Germinal center (tissue), 1 donor: Measurements from ENCODE around the gene STK4.

Experiments used
- DNase-seq: peaks from one replicate; pipeline ENCODE4 v3.0.0; 2012; ENCODE audit warnings: mixed read lengths, low spot score

Gene STK4

DNA sequence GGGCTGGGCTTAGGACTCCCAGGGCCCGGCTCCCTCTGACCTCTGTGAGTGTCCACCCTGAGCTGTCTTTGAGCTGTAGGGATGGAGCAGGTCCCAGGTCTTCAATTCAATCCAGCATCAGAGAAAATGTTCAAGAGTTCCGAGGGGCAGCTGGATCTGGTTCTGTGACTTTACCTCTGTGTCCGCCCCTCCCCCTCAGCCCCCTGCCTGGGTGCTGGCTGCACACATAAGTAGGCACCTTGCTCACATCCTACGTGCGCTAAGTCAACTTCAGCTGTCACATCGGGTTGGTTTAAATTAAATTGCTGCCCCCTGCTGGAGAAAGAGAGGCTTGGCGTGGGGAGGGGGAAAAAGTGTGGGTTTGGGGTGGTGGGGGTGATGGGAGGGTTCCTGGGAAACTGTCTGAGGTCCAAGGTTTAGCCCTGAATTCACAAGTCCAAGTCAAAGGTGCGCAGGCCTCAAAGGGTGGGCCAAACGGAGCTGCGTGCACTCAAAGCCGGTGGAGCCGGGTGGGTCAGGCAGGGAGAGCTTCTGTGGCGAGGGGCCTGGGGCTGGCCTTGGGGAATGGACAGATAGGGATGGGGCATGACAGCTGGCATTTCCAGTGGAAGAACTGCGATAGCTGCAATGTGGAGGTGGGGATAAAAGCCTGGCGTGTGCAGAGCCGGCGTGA lies 145.6 kb downstream of the STK4 start:
- peak; percentile 41 for DNase-seq

DNA sequence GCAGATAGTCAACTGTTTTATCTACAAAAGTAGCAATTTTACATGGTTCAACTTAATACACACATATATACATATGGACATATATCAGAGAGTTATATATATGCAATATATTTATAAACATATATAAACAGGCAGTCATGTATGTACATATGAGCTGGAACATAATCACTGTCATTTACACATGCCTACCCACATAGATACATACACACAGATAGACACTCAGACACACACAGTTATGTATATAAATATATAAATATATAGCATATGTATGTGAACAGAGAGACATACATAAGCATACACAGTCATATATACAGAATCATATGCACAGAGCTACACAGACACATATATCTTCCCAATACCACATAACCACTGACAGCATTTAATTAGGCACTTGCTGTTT lies 146.4 kb downstream of the STK4 start:
- DNase-seq: no peak

DNA sequence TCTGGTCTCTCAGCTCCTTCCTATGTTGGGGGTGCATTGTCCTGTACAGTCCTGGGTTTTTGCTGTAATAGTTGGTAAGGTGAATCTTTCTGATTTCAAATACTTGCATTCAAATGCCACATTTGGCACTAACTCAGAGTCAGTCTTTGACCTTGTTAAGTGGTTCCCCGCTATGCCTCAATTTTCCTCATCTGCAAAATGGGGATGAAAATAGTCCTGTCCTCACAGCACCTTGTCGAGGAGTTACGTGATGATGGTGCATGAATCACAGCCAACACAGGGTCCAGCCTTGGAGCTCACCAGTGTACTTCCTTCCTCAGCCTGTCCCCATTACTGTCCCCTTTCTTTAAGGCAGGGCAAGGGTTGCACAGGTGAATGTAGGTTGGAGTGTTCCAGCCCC lies 147.6 kb downstream of the STK4 start:
- DNase-seq: no peak

DNA sequence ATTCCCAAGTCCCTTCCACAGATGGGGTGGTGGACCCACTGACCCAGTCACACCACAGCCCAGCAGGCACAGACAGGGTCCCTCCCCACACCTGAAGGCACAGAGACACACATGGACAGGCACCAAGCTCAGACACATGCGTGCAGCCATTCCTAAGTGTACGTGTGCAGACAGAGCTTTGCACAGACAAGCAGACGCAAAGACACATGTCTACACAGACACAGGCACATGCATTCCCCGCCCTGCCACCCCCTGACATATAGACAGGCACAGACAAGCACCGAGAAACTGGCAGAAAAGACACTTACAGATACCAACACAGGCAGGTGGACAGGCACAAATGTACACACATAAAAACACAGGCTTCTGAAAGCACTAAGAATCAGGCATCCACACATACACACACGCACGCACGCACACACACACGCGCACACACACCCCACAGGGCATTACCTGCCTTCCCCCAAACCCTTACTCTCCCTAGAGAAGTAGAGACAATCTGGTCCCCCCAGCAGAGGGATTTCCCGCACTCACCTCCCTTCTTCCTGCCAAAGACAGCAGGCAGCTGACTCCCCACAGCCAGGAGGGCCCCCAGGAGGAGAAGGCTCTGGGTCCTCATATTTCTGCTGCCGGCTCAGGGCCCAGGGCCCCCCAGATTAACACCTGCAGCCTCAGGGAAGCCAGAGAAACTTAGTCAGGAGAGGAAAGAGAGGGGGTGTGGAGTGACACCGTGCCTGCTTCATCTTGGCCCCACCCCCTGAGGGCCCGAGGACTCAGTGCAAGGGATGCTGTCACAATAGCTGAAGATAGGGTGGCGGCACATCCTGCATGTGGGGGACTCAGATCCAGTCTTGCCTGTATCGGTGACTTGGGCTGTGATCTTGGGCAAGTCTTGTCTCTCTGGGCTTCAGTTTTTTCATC lies 148.4 kb downstream of the STK4 start, which contains the start of gene WFDC5:
Gene WFDC5, minus strand, starts transcription at position 710 of the 921 bp plus-strand sequence. Its CDS starts 91 bp downstream, at position 619.
- DNase-seq: no peak

DNA sequence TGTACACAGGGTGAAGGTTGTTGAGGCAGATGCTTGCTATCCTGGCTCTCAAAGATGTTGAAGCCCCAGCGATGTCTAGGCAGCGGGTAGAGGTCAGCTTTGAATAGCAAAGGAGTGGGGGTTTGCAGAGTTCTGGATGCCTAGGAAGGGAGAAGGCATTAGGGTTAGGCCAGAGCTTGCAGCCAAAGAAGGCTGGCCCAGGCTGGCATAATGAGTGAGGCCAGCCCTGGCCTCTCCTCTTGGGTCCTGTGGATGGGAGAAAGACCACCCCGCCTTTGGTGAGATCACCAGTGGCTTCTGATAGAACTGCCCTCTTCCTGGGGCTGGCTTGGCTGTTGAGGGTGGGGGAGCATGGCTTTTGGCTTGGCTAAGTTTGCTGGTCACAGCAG lies 149.1 kb downstream of the STK4 start:
- DNase-seq: no peak

DNA sequence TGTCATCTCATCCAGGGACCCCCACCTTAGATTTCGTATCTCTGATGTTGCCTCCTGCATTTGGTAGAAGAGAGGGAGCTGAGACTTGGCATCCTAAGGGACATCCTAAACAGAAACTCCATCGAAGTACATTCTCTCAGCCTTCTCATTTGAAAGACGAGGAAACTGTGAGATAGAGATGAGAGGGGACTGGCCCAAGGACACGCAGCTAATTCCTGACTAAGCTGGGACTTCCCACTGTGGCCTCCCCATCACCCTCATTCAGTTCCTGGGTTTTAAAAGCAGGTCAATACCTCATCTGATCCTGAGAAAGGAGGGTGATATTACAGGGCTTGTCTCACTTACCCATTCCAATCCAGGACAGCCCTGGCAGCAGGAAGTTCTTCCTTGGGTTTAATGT lies 149.5 kb downstream of the STK4 start:
- DNase-seq: no peak

DNA sequence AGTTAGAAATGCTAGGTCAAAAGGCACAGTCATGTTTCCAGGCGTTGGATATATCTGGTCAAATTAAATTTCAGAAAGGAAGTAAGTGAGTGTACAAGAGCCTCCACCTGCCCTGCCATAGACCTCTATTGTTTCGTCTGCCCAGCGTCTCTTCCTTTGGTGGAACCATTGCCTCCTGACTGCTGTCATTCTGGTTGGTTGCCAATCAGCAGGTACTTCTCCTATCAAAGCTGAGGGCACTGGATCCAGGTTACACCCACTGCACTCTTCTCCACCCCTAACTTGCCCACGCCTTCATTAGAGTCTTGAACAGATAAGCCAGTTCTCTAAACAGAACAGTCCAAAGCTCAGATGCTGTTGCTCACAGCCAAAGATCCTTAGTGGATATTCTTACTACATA lies 151.3 kb downstream of the STK4 start:
- DNase-seq: no peak

DNA sequence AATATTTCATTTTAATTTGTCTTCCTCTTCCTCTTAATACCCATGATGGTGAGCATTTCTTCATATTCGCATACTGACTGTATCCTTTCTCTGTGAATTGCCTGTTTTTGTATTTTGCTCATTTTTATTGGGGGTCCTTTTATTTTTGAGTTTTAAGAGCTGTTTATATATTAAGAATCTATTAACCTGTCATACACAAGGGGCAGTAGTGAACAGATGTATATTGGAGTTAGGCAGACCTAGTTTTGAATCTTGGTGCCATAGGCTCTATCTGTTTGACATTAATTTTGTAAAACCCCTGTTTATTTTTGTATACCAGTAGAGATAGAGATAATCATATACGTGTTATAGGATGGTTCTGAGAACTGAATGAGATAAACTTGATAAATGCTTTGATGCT lies 151.7 kb downstream of the STK4 start:
- no peak for DNase-seq

DNA sequence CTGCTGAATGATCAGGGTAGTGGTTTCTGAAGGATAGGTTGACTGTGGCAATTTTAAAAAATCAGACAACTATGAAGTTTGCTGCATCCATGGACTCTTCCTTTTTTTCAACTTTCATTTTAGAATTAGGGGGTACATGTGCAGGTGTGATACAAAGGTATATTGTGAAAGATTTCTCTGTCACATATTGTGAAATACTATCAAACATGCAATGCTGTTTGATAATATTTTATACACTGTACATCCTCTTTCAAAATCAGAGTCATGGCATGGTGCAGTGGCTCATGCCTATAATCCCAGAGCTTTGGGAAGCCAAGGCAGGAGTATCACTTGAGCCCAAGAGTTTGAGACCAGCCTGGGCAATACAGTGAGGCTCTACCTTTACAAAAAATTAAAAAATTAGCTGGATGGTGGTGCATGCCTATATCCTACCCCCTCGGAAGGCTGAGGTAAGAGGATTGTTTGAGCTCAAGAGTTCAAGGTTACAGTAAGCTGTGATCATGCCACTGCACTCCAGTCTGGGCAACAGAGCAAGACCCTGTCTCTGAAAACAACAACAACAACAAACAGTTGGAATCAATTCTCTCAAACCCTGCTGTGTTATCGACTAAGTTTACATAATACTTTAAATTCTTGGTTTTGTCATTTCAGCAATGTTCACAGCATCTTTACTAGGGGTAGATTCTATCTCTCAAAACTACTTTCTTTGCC lies 153.4 kb downstream of the STK4 start:
- no peak for DNase-seq

DNA sequence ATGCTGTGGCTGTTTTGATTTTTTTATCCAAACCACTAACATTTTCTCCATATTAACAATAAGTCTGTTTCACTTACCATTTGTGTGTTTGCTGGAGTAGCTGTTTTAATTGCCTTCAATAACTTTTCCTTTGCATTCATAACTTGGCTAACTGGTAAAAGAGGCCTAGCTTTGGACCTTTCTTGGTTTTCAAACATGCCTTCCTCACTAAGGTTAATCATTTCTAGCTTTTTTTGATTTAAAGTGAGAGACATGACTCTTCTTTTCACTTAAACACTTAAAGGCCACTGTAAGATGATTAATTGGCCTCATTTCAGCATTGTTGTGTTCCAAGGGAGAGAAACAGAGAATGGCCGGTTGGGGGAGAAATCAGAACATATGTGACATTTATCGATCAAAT lies 155.1 kb downstream of the STK4 start:
- no peak for DNase-seq

DNA sequence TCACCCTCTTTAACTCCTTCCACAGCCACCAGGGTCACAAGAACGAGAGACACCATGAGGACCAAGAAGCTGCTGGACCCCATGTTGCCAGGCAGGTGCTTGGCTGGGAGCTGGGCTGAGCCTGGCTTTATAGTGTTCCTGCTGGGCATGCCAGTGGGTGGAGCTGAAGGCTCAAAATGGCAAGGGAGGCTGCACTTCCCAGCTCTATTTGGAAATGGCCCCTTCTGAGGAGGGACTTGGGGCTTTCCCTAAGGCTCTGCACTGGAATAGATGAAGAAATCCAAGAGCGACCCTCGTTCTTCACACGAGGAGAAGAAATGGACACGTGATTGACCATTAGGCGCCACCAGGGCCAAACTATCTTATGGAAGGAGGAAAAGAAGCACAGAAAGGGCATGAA lies 158.1 kb downstream of the STK4 start, which contains the start of gene WFDC12:
Gene WFDC12, minus strand, starts transcription at position 101 of the 400 bp plus-strand sequence. Its CDS starts 18 bp downstream, at position 83.
- DNase-seq: no peak

DNA sequence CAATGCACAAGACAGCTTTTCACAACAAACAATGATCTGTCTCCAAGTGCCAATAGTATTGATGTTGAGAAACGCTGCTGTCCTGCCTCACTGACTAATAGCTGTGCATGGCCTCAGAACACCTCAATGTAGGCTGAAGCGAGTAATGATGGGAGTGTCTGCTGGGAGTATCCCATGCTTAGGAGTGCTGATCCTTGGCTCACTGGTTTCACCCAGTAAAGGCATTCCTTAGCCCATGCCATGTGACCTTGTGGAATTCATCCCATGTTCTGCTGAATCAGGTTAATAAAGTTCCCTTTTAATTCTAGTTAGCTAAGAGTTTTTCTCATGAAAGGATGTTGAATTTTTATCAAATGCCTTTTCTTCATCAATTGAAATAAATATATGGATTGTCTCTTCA lies 161.8 kb downstream of the STK4 start:
- DNase-seq: no peak
